HG02970 (cell line): ENCODE results near the gene TNFRSF25.
"Not testable (repeated sequence)": the region's sequence is repeated elsewhere in the genome, so short reads cannot be mapped to it uniquely, and the experiment has no call there.

ENCODE experiments used
- ATAC-seq: cut with Tn5 transposase; IDR thresholded peaks from one replicate; pipeline ENCODE4 v1.9.1; 2021; ENCODE audit warnings: mild to moderate bottlenecking, moderate library complexity, moderate number of reproducible peaks; ENCODE audit not compliant: unreplicated experiment, low FRiP score

Gene TNFRSF25

DNA sequence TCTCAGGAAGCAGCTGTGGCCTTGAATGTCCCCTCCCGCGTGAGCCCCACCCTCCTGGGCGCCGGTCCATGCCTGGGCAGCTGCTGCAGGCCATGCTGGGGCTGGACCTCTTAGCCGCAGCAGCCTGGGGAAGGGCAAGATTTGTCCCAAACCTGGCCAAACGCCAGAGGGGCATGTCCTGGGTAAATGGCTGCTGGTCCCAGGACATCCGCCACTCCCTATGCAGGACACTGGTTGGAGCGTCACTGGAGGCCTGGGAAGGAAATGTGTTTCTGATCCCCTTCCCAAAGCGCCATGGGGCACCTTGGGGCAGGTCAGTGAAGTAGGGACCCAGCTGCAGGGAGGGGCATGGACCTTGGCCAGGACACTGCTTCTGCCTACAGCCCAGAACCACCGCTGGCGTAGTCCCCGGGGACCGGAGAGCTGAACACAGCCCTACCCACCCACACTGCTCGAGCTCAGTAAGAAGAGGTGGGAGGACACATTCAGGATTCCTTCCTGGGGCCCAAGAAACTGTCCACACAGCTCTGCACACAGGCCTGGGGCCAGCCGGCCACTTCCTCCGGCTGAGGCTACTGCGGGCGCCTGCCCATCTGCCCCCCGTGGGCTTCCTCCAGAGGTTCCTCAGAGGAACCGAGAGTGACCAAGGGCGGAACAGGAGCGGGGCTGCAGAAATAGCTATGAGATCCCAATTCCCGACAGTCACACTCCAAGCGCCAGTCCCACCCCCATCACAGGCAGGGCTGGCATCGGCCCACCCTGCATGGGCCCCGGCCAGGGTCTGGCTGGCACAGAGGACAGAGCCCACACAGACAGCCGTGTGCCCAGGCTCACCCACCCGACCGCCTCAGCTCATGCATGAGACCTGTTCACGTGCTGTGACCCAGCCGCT is 36.3 kb upstream of the TNFRSF25 start:
- no peak for ATAC-seq

DNA sequence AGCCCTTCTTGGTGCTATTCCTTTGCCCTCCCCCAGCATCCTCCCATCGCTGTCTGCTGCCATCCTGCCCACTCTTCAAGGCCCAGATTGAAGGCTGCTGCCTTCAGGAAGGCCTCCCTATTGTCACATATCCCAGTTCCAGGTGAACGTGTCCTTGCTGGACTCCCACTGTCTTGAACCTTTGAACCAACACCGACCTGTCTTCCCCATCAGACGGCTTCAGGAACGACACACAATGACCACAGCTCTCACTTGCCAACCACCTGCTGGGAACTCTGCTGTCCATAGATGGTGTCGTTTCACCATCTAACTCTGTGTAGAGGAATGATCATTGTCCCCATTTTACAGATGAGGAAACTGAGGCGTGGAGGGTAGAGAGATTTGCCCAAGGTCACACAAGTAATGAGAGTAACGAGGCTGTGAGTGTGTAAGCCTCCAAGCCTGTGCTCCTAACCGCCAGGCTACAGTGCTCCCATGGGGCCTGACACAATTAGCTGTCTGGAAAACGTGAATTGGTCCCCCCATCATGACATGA is 35.4 kb upstream of the TNFRSF25 start:
- ATAC-seq, result no peak

- no peak for ATAC-seq
Observed at GRCh38 chr1:6500544-6501278, 34.7 kb upstream of the TNFRSF25 start.

DNA sequence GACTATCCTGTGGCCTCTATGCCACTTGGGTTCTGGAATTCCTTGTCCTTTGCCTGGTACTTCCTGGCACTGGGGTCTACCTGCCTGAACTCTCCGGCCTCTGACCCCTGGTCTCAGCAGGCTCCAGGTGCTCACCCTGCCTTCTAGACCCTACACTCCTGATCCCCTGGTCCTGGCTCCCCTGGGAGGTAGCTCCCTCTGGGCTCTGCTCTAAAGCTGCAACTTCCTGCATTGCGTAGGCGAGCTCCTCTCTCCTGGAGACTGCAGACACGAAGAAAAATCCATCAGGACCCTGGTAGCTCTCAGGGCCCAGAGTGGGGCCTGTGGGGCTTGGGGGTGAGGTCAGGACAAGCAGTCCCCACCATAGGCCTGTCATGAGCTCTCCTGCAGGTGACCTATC is 33.3 kb upstream of the TNFRSF25 start:
- ATAC-seq, result no peak

GRCh38 chr1:6498576-6499111 is 32.7 kb upstream of the TNFRSF25 start:
- no peak for ATAC-seq

GRCh38 chr1:6497867-6498575 is 32.0 kb upstream of the TNFRSF25 start:
- no peak for ATAC-seq

DNA sequence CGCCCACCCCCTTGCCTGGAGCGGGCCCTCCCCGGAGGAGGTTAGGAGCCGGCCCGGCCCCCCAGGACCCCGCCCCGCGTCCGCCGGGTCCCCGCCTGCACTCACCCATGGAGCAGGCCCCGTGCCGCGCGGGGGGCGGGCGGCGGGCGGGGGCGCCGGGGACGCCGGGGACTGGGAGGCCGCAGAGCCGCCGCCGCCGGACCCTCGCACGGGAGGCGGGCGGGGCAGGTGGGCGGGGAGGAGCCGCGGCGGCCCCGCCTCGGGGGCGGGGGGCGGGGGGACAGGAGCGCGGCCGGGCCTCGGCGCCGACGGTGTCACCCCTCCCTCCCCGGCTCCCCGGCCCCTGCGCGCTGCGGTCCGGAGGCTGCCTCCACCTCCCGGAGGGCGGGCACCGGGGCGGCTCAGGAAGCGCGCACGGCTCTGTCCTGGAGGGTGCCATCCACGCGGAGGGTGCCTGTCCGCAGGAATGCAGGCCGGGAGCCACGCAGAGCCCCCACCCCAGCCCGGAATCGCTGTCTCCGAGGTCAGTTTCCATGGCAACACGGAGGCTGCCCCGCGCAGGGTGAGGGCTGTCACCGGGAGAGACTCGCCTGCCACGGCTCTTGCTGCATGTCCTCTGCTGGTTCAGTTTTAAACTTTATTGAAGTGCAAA is 31.4 kb upstream of the TNFRSF25 start:
- no peak for ATAC-seq

GRCh38 chr1:6496890-6497214 is 30.9 kb upstream of the TNFRSF25 start:
- no peak for ATAC-seq

DNA sequence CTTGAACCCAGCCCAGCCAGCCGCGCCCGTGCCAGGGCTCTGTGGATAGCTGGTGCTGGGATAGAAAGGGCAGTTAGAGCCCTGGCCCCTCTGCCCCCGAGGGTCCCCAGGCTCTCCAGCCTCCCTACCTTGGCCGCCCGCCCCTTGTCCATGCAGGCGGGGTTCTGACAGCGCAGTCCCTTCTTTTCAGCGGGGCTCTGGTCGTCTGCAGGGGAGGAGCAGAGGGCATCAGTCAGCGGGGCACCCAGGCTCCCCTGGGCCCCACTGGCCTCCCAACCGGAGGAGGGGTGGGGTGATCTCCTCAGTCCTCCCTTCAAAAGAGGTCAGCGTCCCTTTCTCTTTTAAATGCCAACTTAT is 30.4 kb upstream of the TNFRSF25 start:
- no peak for ATAC-seq

DNA sequence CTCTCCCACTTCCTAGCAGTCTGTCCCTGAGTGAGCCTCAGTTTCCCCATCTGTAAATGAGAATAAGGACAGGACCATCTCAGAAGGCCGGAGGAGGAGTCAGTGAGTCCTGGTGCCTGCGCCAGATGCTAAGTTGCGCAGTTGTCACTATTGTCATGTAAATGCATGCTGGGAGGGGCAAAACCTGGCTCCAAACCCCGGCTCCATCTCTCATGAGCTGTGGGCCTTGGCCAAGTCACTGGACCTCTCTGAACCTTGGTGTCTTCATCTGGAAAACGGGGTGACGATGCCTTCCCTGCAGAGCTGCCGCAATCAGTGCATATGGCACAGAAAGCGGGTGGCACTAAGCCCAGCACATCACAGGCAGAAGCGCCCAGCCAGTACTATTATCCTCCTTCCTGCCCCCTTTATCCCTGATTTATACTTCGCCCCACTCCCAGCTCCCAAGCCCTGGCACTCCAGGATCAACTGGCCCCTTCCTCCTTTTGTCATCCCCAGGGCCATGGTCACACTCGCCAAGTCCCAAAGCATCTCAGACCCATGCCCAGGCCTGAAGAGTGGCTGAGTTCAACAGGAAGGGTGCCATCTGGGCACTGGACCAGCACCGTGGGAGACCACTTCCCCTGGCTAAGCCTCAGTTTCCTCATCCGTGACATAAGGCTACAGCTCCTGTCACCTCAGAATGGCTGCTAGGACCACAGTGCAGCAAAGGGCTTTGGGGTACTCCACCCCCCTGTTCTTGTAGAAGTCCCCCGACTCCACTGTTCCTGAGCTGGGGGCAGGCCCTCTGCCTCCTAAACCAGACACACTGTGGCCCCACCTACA is 29.8 kb upstream of the TNFRSF25 start:
- ATAC-seq, result no peak

DNA sequence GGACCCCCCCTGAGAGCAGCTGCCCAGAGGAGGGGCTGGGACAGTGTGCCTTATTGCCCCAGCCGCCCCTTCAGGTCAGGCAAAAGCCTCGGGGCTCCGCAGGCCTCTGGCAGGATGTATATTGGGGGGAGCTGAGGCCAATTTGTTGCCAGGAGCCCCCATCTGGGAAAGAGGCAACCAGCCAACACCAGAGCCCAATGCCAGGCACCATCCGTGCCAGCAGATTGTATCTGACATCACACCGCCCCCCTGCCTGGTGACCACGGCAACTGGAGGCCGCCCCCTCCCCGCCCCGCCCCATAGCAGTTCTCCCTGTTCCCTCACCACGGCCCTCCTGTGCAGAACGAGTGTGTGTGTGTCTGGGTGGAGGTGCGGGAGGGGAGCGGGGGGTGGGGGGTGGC is 29.1 kb upstream of the TNFRSF25 start:
- no peak for ATAC-seq

DNA sequence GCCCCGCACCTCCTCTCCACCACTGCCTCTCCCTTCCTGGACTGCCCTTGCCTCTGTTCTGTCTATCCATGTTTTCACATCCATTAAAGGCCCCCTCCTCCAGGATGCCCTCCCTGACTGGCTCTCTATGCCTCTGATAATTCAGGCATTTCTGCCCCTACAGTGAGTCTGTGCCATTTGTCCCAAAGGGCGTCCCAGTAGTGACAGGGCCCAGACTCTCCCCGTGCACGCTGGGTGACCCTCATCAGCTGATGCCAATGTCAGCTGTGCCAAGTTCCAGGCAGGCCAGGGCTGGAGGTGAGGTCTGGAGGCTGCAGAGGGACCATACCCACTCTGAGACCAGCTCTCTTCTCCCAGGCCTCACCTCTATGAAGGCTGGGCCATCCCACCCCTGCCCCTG is 28.7 kb upstream of the TNFRSF25 start:
- ATAC-seq, result no peak

DNA sequence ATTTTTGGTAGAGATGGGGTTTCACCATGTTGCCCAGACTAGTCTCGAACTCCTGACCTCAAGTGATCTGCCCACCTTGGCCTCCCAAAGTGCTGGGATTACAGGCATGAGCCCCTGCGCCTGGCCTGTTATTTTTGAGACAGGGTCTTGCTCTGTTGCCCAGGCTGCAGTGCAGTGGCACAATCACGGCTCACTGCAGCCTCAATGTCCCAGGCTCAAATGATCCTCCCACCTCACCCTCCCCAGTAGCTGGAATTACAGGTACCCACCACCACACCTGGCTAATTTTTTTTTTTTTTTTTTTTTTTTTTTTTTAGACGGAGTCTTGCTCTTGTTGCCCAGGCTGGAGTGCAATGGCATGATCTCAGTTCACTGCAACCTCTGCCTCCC is 27.9 kb upstream of the TNFRSF25 start:
- ATAC-seq, result not testable (repeated sequence)

GRCh38 chr1:6491966-6492365 is 26.0 kb upstream of the TNFRSF25 start:
- no peak for ATAC-seq

- ATAC-seq, result no peak
Observed at GRCh38 chr1:6491480-6491962, 25.5 kb upstream of the TNFRSF25 start, which contains the start of gene PLEKHG5. TSS of gene PLEKHG5 (minus strand) at chr1:6491667. CDS start at chr1:6477571, 14,096 bp downstream.

DNA sequence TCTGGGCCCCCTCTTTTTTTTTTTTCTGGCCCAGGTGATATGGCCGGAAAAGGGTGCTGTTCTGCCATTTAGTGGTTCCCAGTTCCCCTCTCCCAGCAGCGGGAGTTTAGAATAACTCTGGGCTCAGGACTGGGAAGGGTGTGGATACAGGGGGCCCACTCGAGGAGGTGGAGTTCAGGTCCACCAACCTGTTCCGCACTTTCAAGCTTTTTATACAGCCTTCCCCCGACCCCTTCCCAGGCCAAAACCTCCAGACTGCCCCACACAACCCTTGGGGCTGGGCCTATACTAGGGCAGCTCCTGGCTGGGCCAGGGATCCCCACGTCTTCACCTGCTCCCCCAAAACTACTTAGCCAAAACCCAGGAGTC is 25.1 kb upstream of the TNFRSF25 start:
- ATAC-seq, result no peak

GRCh38 chr1:6490181-6491080 is 24.5 kb upstream of the TNFRSF25 start:
- ATAC-seq, result no peak

DNA sequence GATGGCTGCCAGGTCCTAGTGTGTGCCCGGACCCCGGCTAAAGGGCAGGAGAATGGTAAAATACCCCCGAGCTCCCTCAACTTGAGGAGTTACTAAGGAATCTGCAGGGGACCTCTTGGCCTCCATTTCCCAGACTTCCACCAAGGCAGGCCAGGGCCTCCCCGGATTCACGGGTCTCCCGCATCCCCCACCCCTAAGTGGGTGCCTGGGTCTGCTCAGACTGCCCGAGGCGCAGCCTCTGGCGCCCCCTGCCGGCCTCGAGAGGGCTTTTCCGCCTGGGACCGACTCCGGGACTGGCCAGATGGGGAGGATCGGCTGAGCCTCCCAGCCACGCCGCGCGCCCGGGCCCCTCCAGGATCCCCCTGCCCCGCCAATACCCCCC is 23.8 kb upstream of the TNFRSF25 start:
- ATAC-seq, result no peak
